Dendritic cell treated with granulocyte-macrophage colony-stimulating factor and Interleukin-4, amounts not matched to agents 40 ng/mL and 50 ng/mL, for 4 days (primary cell): ENCODE data around the gene STUB1.

ENCODE experiments used
- H3K27ac Mint-ChIP-seq: one replicate; pipeline ENCODE4 v1.8.0; 2022; ENCODE audit warnings: mild to moderate bottlenecking, mixed read lengths
- H3K27me3 Mint-ChIP-seq: one replicate; pipeline ENCODE4 v1.8.0; 2022; ENCODE audit warnings: mild to moderate bottlenecking, mixed read lengths
- H3K36me3 Mint-ChIP-seq: one replicate; pipeline ENCODE4 v1.8.0; 2022; ENCODE audit warnings: low read depth, mixed read lengths
- H3K4me1 Mint-ChIP-seq: one replicate; pipeline ENCODE4 v1.8.0; 2022; ENCODE audit warnings: low read depth, mixed read lengths
- H3K4me3 Mint-ChIP-seq: one replicate; pipeline ENCODE4 v1.8.0; 2022; ENCODE audit warnings: mild to moderate bottlenecking, moderate library complexity, mixed read lengths
- H3K9me3 Mint-ChIP-seq: one replicate; pipeline ENCODE4 v1.8.0; 2022; ENCODE audit warnings: mixed read lengths
- intact Hi-C: fragments of 100-400 bp; cut with micrococcal nuclease; formaldehyde crosslinking; loops from one replicate; pipeline ENCODE4 v1.15.0; 2022

STUB1 gene

GRCh38 chr16:698911-699671, 18.9 kb downstream of the STUB1 start:
- H3K27ac Mint-ChIP-seq, result no peak overlapping the region
- intact Hi-C loops, result no loop called here

GRCh38 chr16:700684-701584, 20.7 kb downstream of the STUB1 start:
- H3K4me3 Mint-ChIP-seq, result no peak overlapping the region
- intact Hi-C loops, result loop anchor here (10.0 kb wide), 1 partner anchor 484 kb away; no protein-coding TSS in a partner anchor
- H3K27me3 Mint-ChIP-seq, result peaks cover 90% of the 10 kb centered on the region
- H3K4me1 Mint-ChIP-seq, result peaks cover 1% of the 10 kb centered on the region
- H3K27ac Mint-ChIP-seq, result no peak overlapping the region
- no peaks in the 10 kb centered on the region for H3K36me3 Mint-ChIP-seq
- no peaks in the 10 kb centered on the region for H3K9me3 Mint-ChIP-seq

More at GRCh38 chr16:698911-699671, 18.9 kb downstream of the STUB1 start:
- Mint-ChIP-seq H3K36me3 (no peaks in the 10 kb centered on the region), H3K9me3 (no peaks in the 10 kb centered on the region), H3K27me3 (peaks cover 96% of the 10 kb centered on the region), H3K4me1 (peaks cover 15% of the 10 kb centered on the region), H3K4me3 (no peak overlapping the region)

- intact Hi-C loops, result loop anchor here (10.0 kb wide), 1 partner anchor 482 kb away; no protein-coding TSS in a partner anchor
- no peak overlapping the region for H3K27ac Mint-ChIP-seq
- H3K27me3 Mint-ChIP-seq, result peaks cover 90% of the 10 kb centered on the region
- H3K4me3 Mint-ChIP-seq, result no peak overlapping the region
- H3K36me3 Mint-ChIP-seq, result no peaks in the 10 kb centered on the region
- H3K4me1 Mint-ChIP-seq, result no peaks in the 10 kb centered on the region
- H3K9me3 Mint-ChIP-seq, result no peaks in the 10 kb centered on the region
Measured at GRCh38 chr16:702341-702740, 22.1 kb downstream of the STUB1 start.

GRCh38 chr16:703406-703805, 23.2 kb downstream of the STUB1 start:
- Mint-ChIP-seq H3K36me3 (no peaks in the 10 kb centered on the region), H3K27me3 (peaks cover 89% of the 10 kb centered on the region), H3K4me1 (no peaks in the 10 kb centered on the region), H3K4me3 (no peak overlapping the region), H3K27ac (no peak overlapping the region), H3K9me3 (no peaks in the 10 kb centered on the region)
- intact Hi-C loops, result loop anchor here (10.0 kb wide), 1 partner anchor 481 kb away; no protein-coding TSS in a partner anchor

DNA sequence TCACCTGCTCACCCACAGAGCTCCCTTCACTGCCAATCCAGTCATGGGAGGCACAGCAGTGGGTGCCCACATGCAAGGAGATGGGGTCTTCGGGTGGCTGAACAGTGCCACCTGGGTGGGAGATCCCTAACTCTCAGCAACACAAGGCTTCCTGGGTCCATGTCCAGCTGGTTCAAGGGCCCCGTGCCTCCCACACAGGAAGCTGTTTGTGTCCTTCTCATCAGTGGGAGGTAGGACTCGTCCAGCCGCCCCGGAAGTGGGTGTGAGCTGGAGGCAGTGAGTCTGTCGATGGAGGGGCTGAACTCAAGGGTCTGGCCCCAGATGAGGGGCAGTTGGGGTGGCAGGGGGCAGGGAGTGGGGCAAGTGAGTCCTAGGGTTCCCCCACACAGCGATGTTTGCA, 23.8 kb downstream of the STUB1 start:
- H3K4me3 Mint-ChIP-seq, result no peak overlapping the region

GRCh38 chr16:704552-705380, 24.6 kb downstream of the STUB1 start:
- Mint-ChIP-seq H3K9me3 (no peaks in the 10 kb centered on the region), H3K4me3 (no peak overlapping the region), H3K36me3 (no peaks in the 10 kb centered on the region), H3K27me3 (peaks cover 89% of the 10 kb centered on the region), H3K27ac (no peak overlapping the region), H3K4me1 (no peaks in the 10 kb centered on the region)
- intact Hi-C loops, result loop anchor here (10.0 kb wide), 1 partner anchor 480 kb away; no protein-coding TSS in a partner anchor

More for the DNA sequence above, 23.8 kb downstream of the STUB1 start:
- peaks cover 89% of the 10 kb centered on the region for H3K27me3 Mint-ChIP-seq
- intact Hi-C loops, result loop anchor here (10.0 kb wide), 1 partner anchor 481 kb away; no protein-coding TSS in a partner anchor
- no peaks in the 10 kb centered on the region for H3K9me3 Mint-ChIP-seq
- no peak overlapping the region for H3K27ac Mint-ChIP-seq
- no peaks in the 10 kb centered on the region for H3K36me3 Mint-ChIP-seq
- H3K4me1 Mint-ChIP-seq, result no peaks in the 10 kb centered on the region

GRCh38 chr16:705431-706188, 25.4 kb downstream of the STUB1 start, which contains the start of gene FBXL16:
FBXL16 (minus strand) TSS chr16:705801; CDS start chr16:697405, 8,396 bp downstream.
- H3K36me3 Mint-ChIP-seq, result no peaks in the 10 kb centered on the region

GRCh38 chr16:706189-707061, 26.2 kb downstream of the STUB1 start:
- Mint-ChIP-seq H3K36me3 (no peaks in the 10 kb centered on the region), H3K27ac (no peak overlapping the region), H3K27me3 (peaks cover 90% of the 10 kb centered on the region), H3K9me3 (no peaks in the 10 kb centered on the region), H3K4me1 (no peaks in the 10 kb centered on the region), H3K4me3 (no peak overlapping the region)
- intact Hi-C loops, result loop anchor here (10.0 kb wide), 1 partner anchor 478 kb away; no protein-coding TSS in a partner anchor

More at GRCh38 chr16:705431-706188, 25.4 kb downstream of the STUB1 start, which contains the start of gene FBXL16:
- intact Hi-C loops, result loop anchor here (10.0 kb wide), 1 partner anchor 479 kb away; no protein-coding TSS in a partner anchor
- no peaks in the 10 kb centered on the region for H3K4me1 Mint-ChIP-seq
- H3K9me3 Mint-ChIP-seq, result no peaks in the 10 kb centered on the region
- H3K27me3 Mint-ChIP-seq, result peaks cover 90% of the 10 kb centered on the region
- H3K27ac Mint-ChIP-seq, result no peak within 1 kb of the TSS
- H3K4me3 Mint-ChIP-seq, result no peak within 1 kb of the TSS

GRCh38 chr16:707062-707538, 26.9 kb downstream of the STUB1 start:
- Mint-ChIP-seq H3K4me1 (no peaks in the 10 kb centered on the region), H3K27me3 (peaks cover 87% of the 10 kb centered on the region), H3K27ac (no peak overlapping the region), H3K36me3 (no peaks in the 10 kb centered on the region), H3K9me3 (no peaks in the 10 kb centered on the region), H3K4me3 (no peak overlapping the region)
- intact Hi-C loops, result loop anchor here (10.0 kb wide), 1 partner anchor 478 kb away; no protein-coding TSS in a partner anchor

- no peak overlapping the region for H3K4me3 Mint-ChIP-seq
- no peaks in the 10 kb centered on the region for H3K36me3 Mint-ChIP-seq
- H3K4me1 Mint-ChIP-seq, result peaks cover 4% of the 10 kb centered on the region
- H3K27me3 Mint-ChIP-seq, result peaks cover 85% of the 10 kb centered on the region
- intact Hi-C loops, result loop anchor here (10.0 kb wide), 1 partner anchor 477 kb away; no protein-coding TSS in a partner anchor
- H3K27ac Mint-ChIP-seq, result no peak overlapping the region
- H3K9me3 Mint-ChIP-seq, result no peaks in the 10 kb centered on the region
Measured at GRCh38 chr16:708019-708418, 27.8 kb downstream of the STUB1 start.

GRCh38 chr16:708959-709358, 28.7 kb downstream of the STUB1 start:
- no peaks in the 10 kb centered on the region for H3K9me3 Mint-ChIP-seq
- peaks cover 83% of the 10 kb centered on the region for H3K27me3 Mint-ChIP-seq
- H3K4me3 Mint-ChIP-seq, result no peak overlapping the region
- intact Hi-C loops, result loop anchor here (10.0 kb wide), 1 partner anchor 476 kb away; no protein-coding TSS in a partner anchor
- H3K36me3 Mint-ChIP-seq, result no peaks in the 10 kb centered on the region
- H3K27ac Mint-ChIP-seq, result no peak overlapping the region
- H3K4me1 Mint-ChIP-seq, result peaks cover 6% of the 10 kb centered on the region
